NT2/D1 (cell line): ENCODE data around the gene FGB.

ENCODE experiments used
- DNase-seq: peaks from one replicate; pipeline ENCODE4 v3.0.0-alpha.2; 2011; ENCODE audit warnings: low read depth, low spot score
- H3K27me3 ChIP-seq: 2 replicates; pipeline ENCODE4 v1.6.0; 2011; ENCODE audit warnings: mild to moderate bottlenecking; ENCODE audit not compliant: insufficient read length, insufficient read depth
- H3K36me3 ChIP-seq: 2 replicates; pipeline ENCODE4 v1.6.1; 2011; ENCODE audit warnings: mild to moderate bottlenecking, low read length, mixed read lengths; ENCODE audit not compliant: insufficient read depth, insufficient read length
- H3K4me1 ChIP-seq: 2 replicates; pipeline ENCODE4 v1.5.1; 2011; ENCODE audit not compliant: insufficient read depth, insufficient read length
- H3K4me3 ChIP-seq: 2 replicates; pipeline ENCODE4 v1.5.1; 2011; ENCODE audit warnings: low read depth; ENCODE audit not compliant: insufficient read length
- H3K9ac ChIP-seq: 2 replicates; pipeline ENCODE4 v1.6.0; 2011; ENCODE audit warnings: low read depth; ENCODE audit not compliant: insufficient read length
- H3K9me3 ChIP-seq: 2 replicates; pipeline ENCODE4 v1.5.1; 2011; ENCODE audit warnings: mild to moderate bottlenecking, low read length; ENCODE audit not compliant: insufficient read depth
- SUZ12 ChIP-seq: IDR thresholded peaks from 2 replicates; pipeline ENCODE4 v1.6.1; 2011; ENCODE audit not compliant: insufficient read length, insufficient read depth; ENCODE audit errors: extremely low read depth
- YY1 ChIP-seq: IDR thresholded peaks from 2 replicates; pipeline ENCODE4 v1.6.1; 2011; ENCODE audit not compliant: insufficient read length, insufficient read depth
- ZNF274 ChIP-seq: IDR thresholded peaks from 2 replicates; pipeline ENCODE4 v1.6.1; 2011; ENCODE audit warnings: mild to moderate bottlenecking, low read depth, low read length

Gene FGB

GRCh38 chr4:154602404-154603020 is 39.7 kb downstream of the FGB start:
- Histone ChIP-seq H3K36me3 (no peaks in the 10 kb centered on the region), H3K9ac (no peak overlapping the region), H3K27me3 (no peaks in the 10 kb centered on the region), H3K4me1 (no peaks in the 10 kb centered on the region), H3K4me3 (no peak overlapping the region), H3K9me3 (no peaks in the 10 kb centered on the region)
- TF ChIP-seq ZNF274 (no peak), SUZ12 (no peak)
- no peak for DNase-seq

DNA sequence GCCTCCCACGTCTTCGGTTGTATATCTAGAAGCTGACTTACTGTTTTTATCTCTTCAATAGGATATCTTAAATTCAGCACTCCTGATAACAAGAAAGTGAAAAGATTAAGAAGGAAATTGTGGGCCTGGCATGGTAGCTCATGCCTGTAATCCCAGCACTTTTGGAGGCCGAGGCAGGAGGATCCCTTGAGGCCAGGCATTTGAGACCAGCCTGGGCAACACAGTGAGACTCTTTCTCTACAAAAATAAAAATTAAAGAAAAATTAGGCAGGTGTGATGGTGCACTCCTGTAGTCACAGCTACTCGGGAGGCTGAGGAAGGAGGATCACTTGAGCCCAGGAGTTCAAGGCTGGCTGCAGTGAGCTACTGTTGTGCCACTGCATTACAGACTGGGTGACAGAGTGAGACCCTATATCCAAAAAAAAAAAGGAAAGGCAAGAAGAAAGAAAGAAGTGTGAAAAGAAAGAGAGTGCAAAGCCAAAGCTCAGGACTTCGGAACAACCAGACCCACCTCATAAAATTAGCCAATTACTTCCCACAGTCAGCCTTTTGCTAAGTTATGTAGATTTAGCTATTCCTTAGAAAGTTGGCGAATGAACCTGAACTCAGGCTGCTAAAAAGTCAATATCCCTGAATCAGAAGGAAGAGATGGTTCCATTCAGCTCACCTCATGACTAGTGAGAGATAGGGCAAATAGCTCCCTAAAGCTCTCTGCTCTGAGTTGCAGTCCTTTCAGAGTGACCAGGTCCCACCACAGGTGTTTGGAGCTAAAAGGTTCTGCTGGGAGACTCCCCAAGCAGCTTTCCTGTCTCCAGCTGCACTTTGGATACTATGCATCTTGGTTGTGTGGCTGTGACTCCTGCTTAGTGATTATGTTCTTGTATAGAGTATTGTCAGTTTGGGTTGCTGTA is 40.5 kb downstream of the FGB start:
- Histone ChIP-seq H3K9me3 (no peaks in the 10 kb centered on the region), H3K27me3 (no peaks in the 10 kb centered on the region), H3K4me1 (no peaks in the 10 kb centered on the region), H3K9ac (no peak overlapping the region), H3K36me3 (no peaks in the 10 kb centered on the region), H3K4me3 (no peak overlapping the region)
- TF ChIP-seq ZNF274 (no peak), SUZ12 (no peak), YY1 (no peak)
- no peak for DNase-seq

- Histone ChIP-seq H3K9me3 (no peaks in the 10 kb centered on the region), H3K9ac (no peak overlapping the region), H3K4me3 (no peak overlapping the region), H3K27me3 (no peaks in the 10 kb centered on the region), H3K4me1 (no peaks in the 10 kb centered on the region), H3K36me3 (no peaks in the 10 kb centered on the region)
- TF ChIP-seq ZNF274: no peak
- no peak for TF ChIP-seq SUZ12
- no peak for TF ChIP-seq YY1
- DNase-seq: no peak
These were observed 41.9 kb downstream of the FGB start for GRCh38 chr4:154604696-154605200.

DNA sequence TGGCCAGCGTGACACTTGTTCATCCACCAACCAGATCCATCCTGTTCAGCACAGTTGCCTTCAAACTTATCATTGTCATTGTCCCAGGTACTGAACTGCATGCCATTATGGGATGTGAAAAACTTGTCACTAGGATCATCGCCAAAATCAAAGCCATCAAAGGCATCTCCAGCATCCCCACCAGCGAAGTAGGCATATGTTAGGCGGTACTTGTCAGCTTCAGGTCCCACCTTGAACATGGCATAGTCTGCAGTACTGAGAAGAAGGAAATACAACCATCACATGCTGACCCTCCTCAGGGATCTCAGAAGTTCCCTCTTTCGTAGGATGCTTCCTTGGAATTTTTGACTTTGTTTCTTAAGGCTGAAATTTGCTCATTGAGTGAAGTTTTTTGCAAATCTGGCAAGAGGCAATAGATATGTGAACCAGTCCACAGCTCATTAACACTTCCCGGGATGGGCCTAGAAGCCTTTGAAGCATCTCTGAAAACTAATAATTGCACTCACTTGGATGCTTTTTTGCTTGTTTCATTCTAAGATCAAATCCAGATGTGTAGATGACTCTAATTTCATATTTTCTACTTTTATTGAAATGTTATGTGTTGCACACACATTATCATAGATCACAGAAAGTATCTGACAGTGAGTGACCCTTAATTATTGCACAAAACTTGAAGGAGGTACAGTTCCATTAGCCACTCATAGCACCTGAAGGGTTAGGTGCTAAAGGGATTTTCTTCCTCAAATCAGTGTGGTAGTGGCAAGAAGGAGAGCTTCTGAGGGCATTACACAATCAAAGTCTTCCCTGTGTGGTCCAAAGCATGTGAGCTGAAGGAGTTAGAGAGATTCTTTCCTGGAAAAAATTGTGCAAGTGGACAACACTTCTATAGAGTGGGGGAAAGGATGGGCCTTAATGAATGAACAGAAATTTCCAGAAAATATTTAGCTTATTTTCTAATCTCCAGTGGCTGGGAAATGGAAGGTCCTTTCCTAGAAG is 44.2 kb downstream of the FGB start:
- DNase-seq: no peak
- no peaks in the 10 kb centered on the region for H3K4me1 ChIP-seq
- no peak overlapping the region for H3K4me3 ChIP-seq
- TF ChIP-seq YY1 (no peak), ZNF274 (no peak), SUZ12 (no peak)
- H3K9ac ChIP-seq: no peak overlapping the region
- no peaks in the 10 kb centered on the region for H3K9me3 ChIP-seq
- no peaks in the 10 kb centered on the region for H3K36me3 ChIP-seq
- H3K27me3 ChIP-seq: no peaks in the 10 kb centered on the region

GRCh38 chr4:154608361-154609252 is 45.8 kb downstream of the FGB start:
- H3K27me3 ChIP-seq: no peaks in the 10 kb centered on the region
- no peaks in the 10 kb centered on the region for H3K9me3 ChIP-seq
- TF ChIP-seq ZNF274 (no peak), SUZ12 (no peak), YY1 (no peak)
- no peak overlapping the region for H3K4me3 ChIP-seq
- no peaks in the 10 kb centered on the region for H3K4me1 ChIP-seq
- H3K36me3 ChIP-seq: no peaks in the 10 kb centered on the region
- no peak overlapping the region for H3K9ac ChIP-seq
- DNase-seq: no peak

- TF ChIP-seq SUZ12 (no peak), ZNF274 (no peak)
- Histone ChIP-seq H3K9me3 (no peaks in the 10 kb centered on the region), H3K4me1 (no peaks in the 10 kb centered on the region), H3K36me3 (no peaks in the 10 kb centered on the region), H3K9ac (no peak overlapping the region), H3K27me3 (no peaks in the 10 kb centered on the region), H3K4me3 (no peak overlapping the region)
- no peak for DNase-seq
These were observed 46.7 kb downstream of the FGB start for GRCh38 chr4:154609532-154609931.
